Cerebellar cortex (tissue), 1 donor: Measurements from ENCODE around the gene DKK3.

Source experiments
- DNase-seq: peaks from one replicate; pipeline ENCODE4 v3.0.0-alpha.2; 2015; ENCODE audit warnings: low spot score

DKK3 gene

GRCh38 chr11:12029738-12030363 lies 21.4 kb upstream of the DKK3 start:
- no peak for DNase-seq

DNA sequence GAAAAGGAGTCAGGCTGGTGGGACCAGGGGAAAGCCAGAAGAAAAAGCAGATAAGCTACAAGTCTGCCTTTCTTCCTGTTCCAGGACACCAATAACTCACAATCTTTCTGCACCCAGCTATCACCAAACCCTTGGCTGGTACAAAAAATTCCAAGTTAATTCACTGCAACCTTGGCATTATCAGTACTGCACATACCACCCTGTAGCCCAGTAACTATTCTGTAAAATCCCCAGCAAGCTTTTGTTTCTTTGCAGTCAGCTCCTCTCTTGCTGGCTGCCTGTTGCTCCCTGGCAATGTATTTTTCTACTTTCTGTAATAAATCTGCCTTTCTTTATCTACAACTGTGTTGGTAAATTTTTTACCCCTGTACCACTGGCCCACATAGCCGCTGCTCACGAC lies 20.7 kb upstream of the DKK3 start:
- no peak for DNase-seq

GRCh38 chr11:12028303-12028702 lies 19.9 kb upstream of the DKK3 start:
- no peak for DNase-seq

- DNase-seq = no peak
Observed at GRCh38 chr11:12026331-12027211, 18.1 kb upstream of the DKK3 start.

DNA sequence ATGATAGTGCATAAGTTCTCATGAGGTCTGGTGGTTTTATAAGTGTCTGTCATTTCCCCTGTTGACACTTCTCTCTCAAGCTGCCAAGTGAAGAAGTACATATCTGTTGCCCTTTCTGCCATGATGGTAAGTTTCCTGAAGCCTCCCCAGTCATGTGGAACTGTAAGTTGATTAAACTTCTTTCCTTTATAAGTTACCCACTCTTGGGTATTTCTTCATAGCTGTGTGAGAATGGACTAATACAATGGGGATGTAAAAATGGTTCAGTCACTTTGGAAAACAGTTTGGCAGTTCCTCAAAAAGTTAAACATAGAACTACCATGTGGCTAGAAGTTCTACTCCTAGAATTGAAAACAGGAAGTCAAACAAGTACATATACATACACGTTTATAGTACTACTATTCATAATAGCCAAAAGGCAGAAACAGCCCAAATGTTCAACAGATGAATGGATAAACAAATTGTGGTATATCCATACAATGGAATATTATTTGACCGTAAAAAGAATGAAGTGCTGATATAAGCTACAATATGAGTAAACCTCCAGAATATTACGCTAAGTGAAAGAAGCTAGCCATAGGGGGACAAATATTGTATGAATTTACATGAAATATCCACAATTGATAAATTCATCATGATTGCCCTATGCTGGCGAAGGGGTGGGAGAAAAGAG lies 16.0 kb upstream of the DKK3 start:
- DNase-seq = no peak

GRCh38 chr11:12023015-12023414 lies 14.6 kb upstream of the DKK3 start:
- no peak for DNase-seq

GRCh38 chr11:12020546-12020945 lies 12.1 kb upstream of the DKK3 start:
- no peak for DNase-seq

DNA sequence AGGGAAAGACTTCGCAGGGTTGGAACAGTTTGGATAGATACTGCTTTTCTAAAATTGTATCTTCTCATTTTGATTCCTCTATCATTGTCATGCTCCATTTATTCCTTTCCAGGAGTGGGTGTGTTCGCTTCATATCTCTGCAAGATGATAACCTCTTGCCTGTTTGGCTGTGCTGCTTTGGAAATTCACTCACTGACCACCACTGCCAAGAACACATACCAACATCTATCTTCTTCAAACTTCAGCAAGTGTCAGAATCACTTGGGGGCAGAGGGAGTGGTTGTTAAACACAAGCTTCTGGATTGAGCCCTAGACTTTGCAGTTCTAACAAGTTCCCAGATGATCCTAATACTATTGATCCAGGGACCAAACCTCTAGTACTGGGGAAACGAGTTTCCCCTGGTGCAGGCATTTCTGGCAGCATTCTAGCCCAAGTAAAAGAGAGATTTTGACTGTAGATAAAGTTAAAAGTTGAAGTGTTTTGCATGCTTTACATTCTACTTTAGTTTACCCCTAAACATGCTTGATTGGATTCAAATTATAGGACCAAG lies 11.5 kb upstream of the DKK3 start:
- no peak for DNase-seq

- no peak for DNase-seq
Observed at GRCh38 chr11:12019337-12019736, 10.9 kb upstream of the DKK3 start.

DNA sequence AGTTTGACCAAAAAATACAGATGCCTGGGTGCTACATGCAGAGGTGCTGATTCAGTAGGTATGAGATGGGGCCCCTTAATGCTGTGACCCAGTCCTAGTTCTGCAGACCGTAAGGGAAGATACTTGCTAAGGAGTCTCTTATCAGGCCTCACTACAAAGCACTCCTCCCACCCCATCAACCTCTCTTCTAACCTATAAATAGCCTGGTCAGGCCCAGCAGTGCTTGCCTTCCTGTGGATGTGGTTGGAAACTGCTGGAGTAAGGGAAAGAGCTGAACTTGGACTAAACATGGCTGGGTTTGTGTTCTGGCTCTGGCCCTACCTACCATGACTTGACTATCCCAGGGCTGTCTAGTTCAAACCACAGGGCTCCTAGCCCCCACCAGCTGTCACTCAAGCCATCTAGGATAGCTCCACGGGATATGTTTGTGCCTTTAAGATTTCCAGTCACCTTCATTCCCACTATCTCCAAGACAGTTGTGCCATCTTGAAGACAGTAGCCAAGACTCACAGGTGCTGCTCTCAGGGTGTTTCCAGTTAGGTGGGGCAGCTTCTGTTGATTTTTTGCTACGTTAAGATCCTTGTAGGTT lies 9.5 kb upstream of the DKK3 start:
- DNase-seq = no peak

- no peak for DNase-seq
Observed at GRCh38 chr11:12017243-12017678, 8.8 kb upstream of the DKK3 start.

DNA sequence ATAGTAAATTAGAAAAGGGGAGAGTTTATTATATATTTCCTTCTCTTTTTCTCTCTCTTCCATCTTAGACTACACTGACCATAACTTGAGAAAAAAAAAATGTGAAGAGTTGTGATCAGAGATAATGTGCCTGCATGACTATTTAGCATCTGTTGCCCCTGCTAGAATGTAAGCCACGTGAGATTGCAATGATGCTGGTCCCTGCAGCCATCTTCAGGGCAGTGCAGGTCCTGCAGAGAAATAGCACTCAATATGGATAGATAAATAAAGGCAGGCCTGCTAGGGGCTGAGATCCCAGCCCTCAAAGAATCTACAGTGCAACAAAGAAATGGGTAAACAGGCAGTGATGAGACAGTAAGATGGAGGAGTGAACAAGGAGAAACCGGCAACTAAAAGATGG lies 7.8 kb upstream of the DKK3 start:
- no peak for DNase-seq

DNA sequence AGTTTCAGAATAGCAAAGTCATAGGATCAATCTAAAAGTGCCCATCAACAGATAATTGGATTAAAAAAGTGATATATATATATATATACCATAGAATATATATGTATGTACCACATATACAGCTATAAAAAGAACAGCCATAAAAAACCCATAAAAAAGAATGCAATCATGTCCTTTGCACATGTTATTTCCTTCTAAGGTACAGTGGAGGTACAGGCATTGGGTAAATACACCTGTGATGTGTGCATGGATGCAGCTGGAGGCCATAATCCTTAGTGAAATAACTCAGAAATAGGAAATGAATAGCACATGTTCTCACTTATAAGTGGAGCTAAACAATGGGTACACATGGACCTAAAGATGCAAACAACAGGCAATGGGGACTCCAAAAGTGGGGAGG lies 7.1 kb upstream of the DKK3 start:
- DNase-seq = no peak

- DNase-seq = no peak
Observed at GRCh38 chr11:12013781-12014180, 5.4 kb upstream of the DKK3 start.

GRCh38 chr11:12009617-12010321 lies 1.3 kb upstream of the DKK3 start:
- DNase-seq = no peak

DNA sequence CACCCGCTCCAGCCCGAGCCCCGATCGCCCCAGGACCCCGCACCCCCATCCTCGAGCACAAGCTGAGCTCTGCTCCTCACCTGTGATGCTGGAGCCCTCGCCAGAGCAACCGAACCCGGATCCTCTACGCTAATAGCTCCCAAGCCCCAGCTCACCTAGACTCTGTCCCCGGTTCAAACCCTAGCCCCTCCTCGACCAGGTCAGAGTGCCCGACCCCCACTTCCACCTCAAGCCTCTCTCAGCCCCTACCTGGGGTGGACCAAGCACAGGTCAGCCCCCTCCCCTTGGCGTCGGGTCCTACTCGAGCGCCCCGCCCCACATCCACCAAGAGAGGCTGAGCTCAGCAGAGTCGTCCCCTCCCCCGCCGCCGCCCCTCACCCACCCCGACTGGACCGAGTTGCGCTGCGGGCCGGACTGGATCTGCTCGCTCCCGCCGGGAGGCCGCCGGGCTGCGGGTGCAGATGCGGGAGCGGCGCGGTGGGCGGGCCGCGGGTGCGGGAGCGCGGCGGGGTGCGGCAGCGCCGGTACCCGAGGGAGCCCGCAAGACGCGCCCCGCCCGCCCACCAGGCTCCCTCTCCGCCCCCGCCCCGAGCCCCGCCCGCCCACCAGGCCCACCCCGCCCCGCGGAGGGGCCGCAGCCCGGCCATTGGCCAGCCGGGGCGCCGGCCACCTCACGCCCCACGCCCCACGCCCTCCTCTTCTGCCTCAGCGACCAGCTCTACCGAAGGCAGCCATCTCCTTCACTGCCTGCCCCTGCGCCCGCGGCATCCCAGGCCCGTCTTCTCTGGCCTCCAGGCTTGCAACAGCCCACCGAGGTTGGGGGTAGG lies 577 bp upstream of the DKK3 start:
- peak; percentile 58 for DNase-seq

DNA sequence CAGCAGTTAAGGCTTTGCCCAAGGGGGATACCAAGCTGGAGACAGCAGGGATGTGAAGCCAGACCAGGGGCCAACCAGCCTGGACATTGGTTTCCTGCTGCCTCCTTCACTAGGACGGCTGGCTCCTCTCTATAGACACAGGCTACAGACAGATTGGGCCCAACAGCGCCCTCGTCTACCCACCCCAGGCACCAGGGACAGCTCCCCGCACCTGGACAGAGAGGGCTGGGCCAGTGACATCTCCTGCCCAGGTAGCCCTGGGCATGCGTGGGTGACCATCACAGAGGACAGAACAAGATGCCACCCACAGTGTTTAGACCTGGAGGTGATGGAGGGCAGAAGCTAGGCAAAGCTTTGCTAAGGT lies 1.2 kb downstream of the DKK3 start:
- no peak for DNase-seq

DNA sequence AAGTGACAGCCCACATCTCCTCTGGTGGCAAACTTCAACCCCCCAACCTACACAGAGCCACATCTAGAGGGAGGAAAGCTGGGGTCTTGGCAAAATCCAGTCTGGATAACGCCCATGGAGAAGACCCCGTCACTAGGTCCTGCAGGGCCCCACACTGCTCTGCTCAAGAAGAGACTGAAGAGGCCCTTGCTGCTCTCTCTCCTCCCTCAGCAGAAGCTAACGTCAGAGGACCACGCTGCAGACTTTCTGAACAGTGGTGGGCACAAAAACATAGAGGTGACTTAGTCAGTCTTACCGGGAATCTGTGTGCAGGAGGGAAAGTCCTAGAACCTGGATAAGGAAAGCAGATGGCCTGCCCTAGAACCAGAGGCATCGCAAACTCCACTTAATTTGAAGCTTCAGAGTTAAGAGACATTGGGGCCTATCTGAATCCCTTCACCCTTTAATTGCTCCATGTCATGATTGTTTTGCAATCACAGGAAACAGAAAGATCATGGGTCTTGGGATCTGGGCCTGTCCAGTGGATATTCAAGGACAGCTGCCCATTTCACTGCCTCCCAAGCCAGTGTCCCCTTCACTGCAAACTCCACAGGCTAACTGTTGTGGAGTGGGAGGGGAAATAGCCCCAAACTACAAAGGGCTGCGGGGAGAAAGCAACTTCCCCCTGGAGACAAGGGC lies 1.7 kb downstream of the DKK3 start:
- no peak for DNase-seq

DNA sequence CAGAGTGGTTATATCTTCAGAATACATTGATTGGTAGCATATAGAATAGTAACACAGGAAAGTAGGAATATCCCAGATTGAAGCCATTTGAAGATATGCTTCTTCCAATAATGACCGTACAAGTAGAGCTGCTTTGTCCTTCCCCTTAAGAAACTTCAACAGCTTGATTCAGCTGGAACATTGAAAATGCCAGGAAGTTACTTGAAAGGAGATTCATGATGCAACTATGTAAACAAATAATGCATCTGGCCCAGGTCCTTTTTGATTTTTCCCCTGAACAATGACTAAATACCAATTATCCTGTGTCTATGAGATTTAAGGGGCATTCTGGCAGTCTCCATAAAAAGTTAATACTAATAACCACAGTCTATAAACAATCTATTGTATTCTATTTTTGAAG lies 3.0 kb downstream of the DKK3 start:
- DNase-seq = no peak

GRCh38 chr11:12005061-12005460 lies 3.4 kb downstream of the DKK3 start:
- DNase-seq = no peak
